SK-N-SH (cell line): Measurements from ENCODE around the gene IZUMO1.

Experiments
- EP300 ChIP-seq, 2 experiments: IDR thresholded peaks; 2 replicates each; pipeline versions ENCODE4 v1.4.0 to v1.6.1; 2012; ENCODE audit warnings: borderline replicate concordance in 1 of 2, low read depth in 1 of 2, low read length in 1 of 2
- FOXM1 ChIP-seq: IDR thresholded peaks from 2 replicates; pipeline ENCODE4 v1.4.0; 2012; ENCODE audit warnings: low read depth, mild to moderate bottlenecking
- GATA2 ChIP-seq: sonication (generic); formaldehyde crosslinking; IDR thresholded peaks from 2 replicates; pipeline ENCODE4 v1.5.0; 2020; ENCODE audit warnings: mild to moderate bottlenecking, missing genetic modification reagents
- TF ChIP-seq, protein P1 (sequence below): fragments of 200-600 bp; sonication (generic); IDR thresholded peaks from 2 replicates; pipeline ENCODE4 v1.6.1; 2017; ENCODE audit warnings: antibody characterized with exemption, mild to moderate bottlenecking, moderate library complexity

DNA sequence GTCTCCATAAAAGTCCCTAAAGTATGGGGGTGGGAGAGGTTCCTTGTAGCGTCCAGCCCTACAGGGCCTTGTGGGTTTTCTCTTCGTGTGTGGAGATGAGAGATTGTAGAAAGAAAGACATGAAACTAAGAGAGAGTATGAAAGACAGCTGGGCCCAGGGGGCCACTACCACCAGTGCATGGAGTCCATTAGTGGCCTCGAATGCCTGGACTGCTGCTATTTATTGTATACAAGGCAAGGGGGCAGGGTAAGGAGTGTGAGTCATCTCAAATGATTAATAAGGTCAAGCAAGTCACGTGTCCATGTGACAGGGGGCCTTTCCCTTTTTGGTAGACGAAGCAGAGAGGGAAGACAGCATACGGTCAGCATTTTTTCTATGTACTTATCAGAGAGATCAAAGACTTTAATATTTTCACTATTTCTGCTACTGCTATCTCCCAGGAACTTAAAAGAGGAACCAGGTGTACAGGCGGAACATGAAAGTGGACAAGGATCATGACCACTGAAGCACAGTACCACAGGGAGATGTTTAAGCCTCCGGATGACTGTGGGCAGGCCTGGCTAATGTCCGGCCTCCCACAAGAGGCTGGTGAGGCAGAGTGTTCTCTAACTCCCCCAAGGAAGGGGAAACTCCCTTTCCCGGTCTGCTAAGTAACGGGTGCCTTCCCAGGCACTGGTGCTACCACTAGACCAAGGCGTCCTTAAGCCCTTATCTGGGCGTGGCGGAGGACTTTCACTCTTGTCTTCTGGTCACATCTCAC is 34.1 kb upstream of the IZUMO1 start:
- TF ChIP-seq, protein P1, sequence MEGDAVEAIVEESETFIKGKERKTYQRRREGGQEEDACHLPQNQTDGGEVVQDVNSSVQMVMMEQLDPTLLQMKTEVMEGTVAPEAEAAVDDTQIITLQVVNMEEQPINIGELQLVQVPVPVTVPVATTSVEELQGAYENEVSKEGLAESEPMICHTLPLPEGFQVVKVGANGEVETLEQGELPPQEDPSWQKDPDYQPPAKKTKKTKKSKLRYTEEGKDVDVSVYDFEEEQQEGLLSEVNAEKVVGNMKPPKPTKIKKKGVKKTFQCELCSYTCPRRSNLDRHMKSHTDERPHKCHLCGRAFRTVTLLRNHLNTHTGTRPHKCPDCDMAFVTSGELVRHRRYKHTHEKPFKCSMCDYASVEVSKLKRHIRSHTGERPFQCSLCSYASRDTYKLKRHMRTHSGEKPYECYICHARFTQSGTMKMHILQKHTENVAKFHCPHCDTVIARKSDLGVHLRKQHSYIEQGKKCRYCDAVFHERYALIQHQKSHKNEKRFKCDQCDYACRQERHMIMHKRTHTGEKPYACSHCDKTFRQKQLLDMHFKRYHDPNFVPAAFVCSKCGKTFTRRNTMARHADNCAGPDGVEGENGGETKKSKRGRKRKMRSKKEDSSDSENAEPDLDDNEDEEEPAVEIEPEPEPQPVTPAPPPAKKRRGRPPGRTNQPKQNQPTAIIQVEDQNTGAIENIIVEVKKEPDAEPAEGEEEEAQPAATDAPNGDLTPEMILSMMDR = no peak
- no peak for TF ChIP-seq EP300 (IDR thresholded peaks at IDR 0.05; ENCODE audit: borderline replicate concordance in 1 of 2, low read depth in 1 of 2, low read length in 1 of 2)
- TF ChIP-seq GATA2 (CRISPR knock-in tag) = no peak
- TF ChIP-seq FOXM1 = no peak
